ENCODE results near the gene SKIL.

Gene SKIL

DNA sequence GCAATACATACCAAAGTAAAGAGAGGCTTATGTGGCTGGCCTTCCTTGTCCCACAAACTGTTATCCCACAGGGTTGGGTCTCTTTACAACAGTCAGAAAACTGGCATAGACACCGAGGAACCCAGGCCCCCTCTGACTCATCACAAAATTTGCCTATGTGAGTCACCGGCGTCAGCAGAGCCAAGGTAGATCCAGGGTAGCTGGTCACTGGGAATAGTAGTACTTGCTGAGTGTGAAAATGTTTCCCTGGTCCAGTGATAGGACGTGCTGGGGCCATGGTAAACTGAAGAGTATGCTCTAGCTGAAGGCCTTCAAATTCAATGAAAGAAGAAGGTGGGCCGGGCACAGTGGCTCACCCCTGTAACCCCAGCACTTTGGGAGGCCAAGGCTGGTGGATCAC is 27.1 kb upstream of the SKIL start:
- Histone ChIP-seq H3K36me3 (ENCODE audit: insufficient read depth, low read length) (no peaks in the 10 kb centered on the region), H2AFZ (ENCODE audit: low read length) (no peak overlapping the region), H3K4me3 (ENCODE audit: low read length, poor library complexity, severe bottlenecking) (no peak overlapping the region), H3K4me2 (ENCODE audit: low read depth, low read length, poor library complexity, severe bottlenecking) (no peak overlapping the region), H3K9me2 (replicated peaks; ENCODE audit: low read depth, low read length) (no peaks in the 10 kb centered on the region), H3K9ac (ENCODE audit: low read depth, low read length, poor library complexity, severe bottlenecking) (no peak overlapping the region), H3F3A (ENCODE audit: low read depth) (no peaks in the 10 kb centered on the region), H3K4me1 (ENCODE audit: insufficient read depth, low read length, poor library complexity, severe bottlenecking) (peaks cover 17% of the 10 kb centered on the region), H3K79me2 (ENCODE audit: insufficient read depth, low read length) (no peaks in the 10 kb centered on the region), H4K20me1 (ENCODE audit: insufficient read depth, low read length, poor library complexity, severe bottlenecking) (no peaks in the 10 kb centered on the region), H3K27me3 (ENCODE audit: insufficient read depth, low read length, poor library complexity, severe bottlenecking) (no peaks in the 10 kb centered on the region), H3K9me3 (ENCODE audit: insufficient read depth, low read depth, low read length) (no peaks in the 10 kb centered on the region; the same call in 1 of the 2 replicates)
- TF ChIP-seq, protein P1, sequence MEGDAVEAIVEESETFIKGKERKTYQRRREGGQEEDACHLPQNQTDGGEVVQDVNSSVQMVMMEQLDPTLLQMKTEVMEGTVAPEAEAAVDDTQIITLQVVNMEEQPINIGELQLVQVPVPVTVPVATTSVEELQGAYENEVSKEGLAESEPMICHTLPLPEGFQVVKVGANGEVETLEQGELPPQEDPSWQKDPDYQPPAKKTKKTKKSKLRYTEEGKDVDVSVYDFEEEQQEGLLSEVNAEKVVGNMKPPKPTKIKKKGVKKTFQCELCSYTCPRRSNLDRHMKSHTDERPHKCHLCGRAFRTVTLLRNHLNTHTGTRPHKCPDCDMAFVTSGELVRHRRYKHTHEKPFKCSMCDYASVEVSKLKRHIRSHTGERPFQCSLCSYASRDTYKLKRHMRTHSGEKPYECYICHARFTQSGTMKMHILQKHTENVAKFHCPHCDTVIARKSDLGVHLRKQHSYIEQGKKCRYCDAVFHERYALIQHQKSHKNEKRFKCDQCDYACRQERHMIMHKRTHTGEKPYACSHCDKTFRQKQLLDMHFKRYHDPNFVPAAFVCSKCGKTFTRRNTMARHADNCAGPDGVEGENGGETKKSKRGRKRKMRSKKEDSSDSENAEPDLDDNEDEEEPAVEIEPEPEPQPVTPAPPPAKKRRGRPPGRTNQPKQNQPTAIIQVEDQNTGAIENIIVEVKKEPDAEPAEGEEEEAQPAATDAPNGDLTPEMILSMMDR (conservative IDR thresholded peaks at IDR 0.05; ENCODE audit: low read length) = no peak
- TF ChIP-seq EZH2phosphoT487 (IDR thresholded peaks at IDR 0.05; ENCODE audit: borderline replicate concordance) = no peak

DNA sequence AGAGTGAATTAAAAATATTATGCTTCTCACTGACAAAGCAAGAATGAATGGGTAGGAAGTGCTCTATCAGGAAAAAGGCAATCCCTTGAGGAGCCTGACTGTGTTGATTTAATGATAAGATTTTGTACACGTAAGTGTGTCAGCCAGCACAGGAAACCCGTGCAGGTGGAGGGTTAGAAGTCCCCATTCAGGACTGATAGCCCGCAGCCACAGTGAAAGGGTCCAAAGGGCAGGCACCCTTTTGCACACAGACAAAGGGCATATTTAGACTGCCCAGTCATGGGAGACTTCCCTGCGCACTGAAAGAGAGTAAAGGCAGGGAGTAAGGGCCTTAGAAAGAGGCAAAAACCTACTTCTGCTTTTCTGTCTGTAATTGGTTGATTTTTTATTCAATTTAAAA is 26.4 kb upstream of the SKIL start:
- Histone ChIP-seq H3K4me2 (ENCODE audit: low read depth, low read length, poor library complexity, severe bottlenecking) (peak overlapping the region; percentile 49), H3K9ac (ENCODE audit: low read depth, low read length, poor library complexity, severe bottlenecking) (no peak overlapping the region), H3F3A (ENCODE audit: low read depth) (no peaks in the 10 kb centered on the region), H3K27me3 (ENCODE audit: insufficient read depth, low read length, poor library complexity, severe bottlenecking) (no peaks in the 10 kb centered on the region), H3K9me3 (ENCODE audit: insufficient read depth, low read depth, low read length) (no peaks in the 10 kb centered on the region; the same call in 1 of the 2 replicates), H3K36me3 (ENCODE audit: insufficient read depth, low read length) (no peaks in the 10 kb centered on the region), H3K9me2 (replicated peaks; ENCODE audit: low read depth, low read length) (no peaks in the 10 kb centered on the region), H3K79me2 (ENCODE audit: insufficient read depth, low read length) (no peaks in the 10 kb centered on the region), H2AFZ (ENCODE audit: low read length) (no peak overlapping the region), H4K20me1 (ENCODE audit: insufficient read depth, low read length, poor library complexity, severe bottlenecking) (no peaks in the 10 kb centered on the region), H3K4me1 (ENCODE audit: insufficient read depth, low read length, poor library complexity, severe bottlenecking) (peaks cover 17% of the 10 kb centered on the region), H3K4me3 (ENCODE audit: low read length, poor library complexity, severe bottlenecking) (no peak overlapping the region)
- TF ChIP-seq EZH2phosphoT487 (IDR thresholded peaks at IDR 0.05; ENCODE audit: borderline replicate concordance) = no peak
- TF ChIP-seq, protein P1 (conservative IDR thresholded peaks at IDR 0.05; ENCODE audit: low read length) = no peak

DNA sequence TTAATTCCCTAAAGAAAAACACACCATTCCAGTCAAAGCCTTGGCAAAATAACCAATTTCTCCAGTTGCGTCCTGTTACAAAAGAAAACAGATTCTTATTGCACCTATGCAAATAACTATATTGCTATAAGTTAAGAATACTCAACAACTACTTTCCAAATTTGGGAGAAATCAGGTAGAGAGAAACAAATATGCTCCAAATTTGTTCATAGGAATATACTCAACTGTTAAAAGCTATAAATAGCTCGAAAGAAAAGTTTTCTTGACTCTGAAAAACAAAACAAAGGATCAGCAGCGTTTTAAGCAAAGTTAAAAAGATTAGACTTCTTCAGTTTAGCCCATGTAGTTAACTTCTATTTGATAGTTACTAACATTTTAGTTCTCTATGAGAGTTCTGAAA is 20.1 kb upstream of the SKIL start:
- Histone ChIP-seq H3K36me3 (ENCODE audit: insufficient read depth, low read length) (no peaks in the 10 kb centered on the region), H3K9me3 (ENCODE audit: insufficient read depth, low read depth, low read length) (peaks cover 19% of the 10 kb centered on the region; the same call in 1 of the 2 replicates), H3K4me1 (ENCODE audit: insufficient read depth, low read length, poor library complexity, severe bottlenecking) (peaks cover 5% of the 10 kb centered on the region)

More for the DNA sequence above, 20.1 kb upstream of the SKIL start:
- Histone ChIP-seq H3K9me2 (replicated peaks; ENCODE audit: low read depth, low read length) (no peaks in the 10 kb centered on the region), H2AFZ (ENCODE audit: low read length) (no peak overlapping the region), H3F3A (ENCODE audit: low read depth) (no peaks in the 10 kb centered on the region), H3K79me2 (ENCODE audit: insufficient read depth, low read length) (no peaks in the 10 kb centered on the region), H3K27me3 (ENCODE audit: insufficient read depth, low read length, poor library complexity, severe bottlenecking) (no peaks in the 10 kb centered on the region), H3K4me2 (ENCODE audit: low read depth, low read length, poor library complexity, severe bottlenecking) (no peak overlapping the region), H3K4me3 (ENCODE audit: low read length, poor library complexity, severe bottlenecking) (no peak overlapping the region), H4K20me1 (ENCODE audit: insufficient read depth, low read length, poor library complexity, severe bottlenecking) (no peaks in the 10 kb centered on the region), H3K9ac (ENCODE audit: low read depth, low read length, poor library complexity, severe bottlenecking) (no peak overlapping the region)
- TF ChIP-seq EZH2phosphoT487 (IDR thresholded peaks at IDR 0.05; ENCODE audit: borderline replicate concordance) = no peak
- TF ChIP-seq, protein P1 (conservative IDR thresholded peaks at IDR 0.05; ENCODE audit: low read length) = no peak

Measured in Loucy (cell line).